Amygdala (tissue), 56 donors: ENCODE data around the gene NDUFA11.
A peak's percentile ranks its signal among the peaks of the same experiment; 100 is the strongest.
"Not testable (repeated sequence)": the region's sequence is repeated elsewhere in the genome, so short reads cannot be mapped to it uniquely, and the experiment has no call there.

ENCODE experiments used
- DNase-seq, 56 donors: peaks; one replicate each; lab custom pipeline; 2025; lab: John Stamatoyannopoulos, UW

The NDUFA11 gene

DNA sequence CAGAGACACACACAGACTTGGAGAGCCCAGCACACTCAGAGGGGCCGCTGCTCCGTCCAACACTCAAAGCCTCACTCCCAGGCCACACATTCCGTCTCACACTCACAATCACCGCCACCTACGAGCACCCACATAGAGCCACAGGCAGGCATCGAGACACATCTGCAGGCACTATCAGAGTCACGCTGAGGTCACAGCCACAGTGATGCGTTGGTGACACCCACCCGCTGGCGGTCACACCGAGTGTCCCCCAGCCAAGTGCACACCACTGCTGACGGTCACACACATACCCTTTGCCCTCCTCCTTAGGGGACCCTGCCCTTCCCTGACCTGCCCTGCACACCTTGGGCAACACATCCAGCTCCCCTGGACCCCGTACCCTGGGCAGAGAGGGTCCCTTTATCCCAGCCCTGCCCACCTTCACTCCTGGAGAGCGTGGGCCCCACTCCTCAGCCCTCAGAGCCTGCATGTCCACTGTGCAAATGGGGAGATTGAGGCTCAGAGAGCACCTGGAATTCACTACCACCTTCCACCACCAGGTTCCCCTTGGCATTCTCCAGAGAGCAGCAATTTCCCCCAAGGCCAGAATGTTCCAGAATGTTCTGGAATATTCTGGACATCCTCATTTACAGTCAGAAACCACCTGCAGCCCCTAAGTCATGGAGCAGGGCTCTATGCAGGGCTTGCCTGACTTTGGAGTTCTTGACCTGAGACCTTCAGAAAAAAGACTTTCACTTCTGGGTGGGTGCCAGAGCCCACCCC lies 38.7 kb downstream of the NDUFA11 start:
- no peak for DNase-seq

DNA sequence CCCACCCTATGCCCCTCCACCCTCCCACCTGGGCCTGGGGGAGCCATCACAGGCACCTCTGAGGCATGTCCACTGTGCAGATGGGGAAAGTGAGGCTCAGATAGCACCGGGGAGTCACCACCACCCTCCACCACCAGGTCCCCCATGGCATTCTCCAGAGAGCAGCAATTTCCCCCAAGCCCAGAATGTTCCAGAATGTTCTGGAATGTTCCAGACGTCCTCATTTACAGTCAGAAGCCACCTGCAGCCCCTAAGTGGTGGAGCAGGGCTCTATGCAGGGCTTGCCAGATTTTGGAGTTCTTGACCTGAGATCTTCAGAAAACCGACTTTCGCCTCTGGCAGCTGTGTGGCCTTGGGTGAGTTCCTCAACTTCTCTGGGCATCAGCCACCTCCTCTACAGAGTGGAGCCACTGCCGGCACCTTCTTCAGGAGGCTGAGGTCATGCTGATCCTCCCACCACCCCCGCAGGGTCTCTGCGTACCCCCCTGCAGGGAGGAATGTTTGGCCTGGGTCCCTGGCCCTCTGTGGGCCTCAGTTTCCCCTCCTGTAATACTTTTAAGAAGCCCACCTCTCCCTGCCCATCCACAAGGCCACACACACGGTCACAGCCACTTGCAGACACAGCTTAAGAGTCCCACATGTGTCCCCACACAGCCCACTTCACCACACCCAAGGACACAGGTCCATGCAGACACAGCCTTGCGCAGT lies 39.4 kb downstream of the NDUFA11 start:
- DNase-seq, result peak in 2 of 56 donors; percentile 5 to 10

DNA sequence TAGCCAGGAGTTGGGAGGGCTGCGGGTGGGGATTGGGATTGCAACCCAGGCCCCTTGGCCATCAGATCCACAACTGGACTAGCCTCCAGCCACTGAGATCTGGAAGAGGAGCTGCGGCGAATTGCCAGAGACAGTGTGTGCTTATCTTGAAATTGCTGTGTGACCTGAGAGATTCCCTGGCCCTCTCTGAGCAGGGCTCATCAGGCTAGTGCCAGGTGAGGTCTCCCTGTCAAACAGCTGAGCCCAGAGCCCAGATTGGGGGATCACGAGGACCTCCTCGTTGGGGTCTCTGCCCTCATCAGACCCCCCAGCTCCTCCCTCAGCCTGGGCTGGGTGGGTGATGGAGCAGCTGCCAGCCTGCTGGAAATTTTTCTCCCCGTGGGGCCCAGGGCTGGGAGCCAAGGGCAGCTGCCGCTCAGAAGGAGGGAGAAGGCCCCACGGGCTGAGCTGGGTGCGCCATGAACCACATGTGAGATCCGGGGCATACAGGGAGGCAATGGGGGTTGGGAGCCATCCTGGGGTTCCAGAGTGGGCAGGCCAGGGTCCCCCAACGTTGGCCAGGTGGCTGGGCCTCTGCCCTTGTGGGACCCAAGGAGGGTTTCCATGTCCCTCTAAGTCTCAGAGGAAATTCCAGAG lies 40.4 kb downstream of the NDUFA11 start:
- DNase-seq, result no peak

DNA sequence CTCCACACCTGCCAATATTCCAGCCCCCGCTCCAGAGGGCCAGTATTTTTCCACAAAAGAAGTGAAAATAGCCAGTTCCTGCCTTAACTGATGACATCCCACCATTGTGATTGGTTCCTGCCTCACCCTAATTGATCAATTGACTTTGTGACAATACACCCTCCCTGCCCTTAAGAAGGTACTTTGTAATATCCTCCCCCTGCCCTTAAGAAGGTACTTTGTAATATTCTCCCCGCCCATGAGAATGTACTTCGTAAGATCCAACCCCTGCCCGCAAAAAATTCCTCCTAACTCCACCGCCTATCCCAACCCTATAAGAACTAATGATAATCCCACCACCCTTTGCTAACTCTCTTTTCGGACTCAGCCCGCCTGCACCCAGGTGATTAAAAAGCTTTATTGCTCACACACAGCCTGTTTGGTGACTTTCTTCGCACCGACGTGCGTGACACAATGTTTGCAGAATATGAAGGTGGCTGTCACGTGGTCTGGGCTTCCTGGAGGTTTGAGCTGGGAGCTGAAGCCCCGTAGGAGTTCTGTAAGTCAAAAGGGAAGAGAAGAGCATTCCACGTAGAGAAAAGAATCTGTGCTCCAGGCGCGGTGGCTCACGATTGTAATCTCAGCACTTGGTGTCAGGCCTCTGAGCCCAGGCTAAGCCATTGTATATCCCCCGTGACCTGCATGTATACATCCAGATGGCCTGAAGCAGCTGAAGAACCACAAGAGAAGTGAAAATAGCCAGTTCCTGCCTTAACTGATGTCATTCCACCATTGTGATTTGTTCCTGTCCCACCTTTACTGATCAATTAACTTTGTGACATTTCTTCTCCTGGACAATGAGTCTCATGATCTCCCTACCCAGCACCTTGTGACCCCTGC lies 46.1 kb downstream of the NDUFA11 start:
- no peak for DNase-seq

DNA sequence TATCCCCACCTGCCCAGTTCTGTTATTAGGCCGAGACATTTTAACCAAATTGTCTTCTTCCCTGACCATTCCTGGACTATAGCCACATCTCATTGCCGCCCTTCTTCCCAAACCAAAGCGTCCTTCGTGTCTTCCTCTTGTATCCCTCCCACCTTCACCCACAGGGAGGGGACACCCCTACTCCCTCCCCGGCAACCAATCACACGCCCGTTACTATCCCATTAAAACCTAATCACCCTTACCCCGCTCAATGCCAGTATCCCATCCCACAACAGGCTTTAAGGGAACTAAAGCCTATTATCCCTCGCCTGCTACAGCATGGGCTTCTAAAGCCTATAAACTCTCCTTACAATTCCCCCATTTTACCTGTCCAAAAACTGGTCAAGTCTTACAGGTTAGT lies 48.4 kb downstream of the NDUFA11 start:
- not testable (repeated sequence) for DNase-seq

DNA sequence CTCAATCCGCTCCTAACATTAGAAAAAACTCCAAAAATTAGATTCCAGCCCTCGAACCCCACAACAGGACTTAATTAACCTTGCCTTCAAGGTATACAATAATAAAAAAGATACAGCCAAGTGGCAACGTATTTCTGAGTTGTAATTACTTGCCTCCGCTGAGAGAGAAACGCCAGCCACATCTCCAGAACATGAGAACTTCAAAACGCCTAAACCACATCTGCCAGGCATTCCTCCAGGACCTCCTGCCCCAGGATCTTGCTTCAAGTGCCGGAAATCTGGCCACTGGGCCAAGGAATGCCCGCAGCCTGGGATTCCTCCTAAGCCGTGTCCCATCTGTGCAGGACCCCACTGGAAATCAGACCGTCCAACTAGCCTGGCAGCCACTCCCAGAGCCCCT lies 49.5 kb downstream of the NDUFA11 start:
- DNase-seq, result not testable (repeated sequence)

DNA sequence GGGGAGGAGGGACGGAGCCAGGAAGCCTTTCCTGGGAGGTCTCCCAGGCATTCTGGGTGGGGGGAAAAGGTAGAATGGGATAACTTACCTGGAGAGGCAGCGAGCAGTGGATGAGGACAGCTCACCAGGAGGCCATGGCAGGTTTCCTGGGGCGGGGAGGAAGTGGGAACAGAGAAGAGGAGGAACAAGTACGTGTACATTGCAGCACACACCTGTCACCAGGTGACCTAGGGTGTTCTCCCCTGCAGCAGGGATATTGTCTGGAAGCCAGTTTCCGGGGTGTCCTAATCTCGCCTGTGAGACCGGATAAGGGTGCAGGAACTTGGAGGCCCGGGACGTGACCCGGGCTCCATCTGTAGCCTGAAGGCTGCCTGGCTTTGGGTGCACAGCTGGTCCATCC lies 52.3 kb downstream of the NDUFA11 start, which contains the start of gene FUT3:
FUT3 (minus strand) TSS at position 148 of the 400 bp plus-strand sequence.
- no peak for DNase-seq

DNA sequence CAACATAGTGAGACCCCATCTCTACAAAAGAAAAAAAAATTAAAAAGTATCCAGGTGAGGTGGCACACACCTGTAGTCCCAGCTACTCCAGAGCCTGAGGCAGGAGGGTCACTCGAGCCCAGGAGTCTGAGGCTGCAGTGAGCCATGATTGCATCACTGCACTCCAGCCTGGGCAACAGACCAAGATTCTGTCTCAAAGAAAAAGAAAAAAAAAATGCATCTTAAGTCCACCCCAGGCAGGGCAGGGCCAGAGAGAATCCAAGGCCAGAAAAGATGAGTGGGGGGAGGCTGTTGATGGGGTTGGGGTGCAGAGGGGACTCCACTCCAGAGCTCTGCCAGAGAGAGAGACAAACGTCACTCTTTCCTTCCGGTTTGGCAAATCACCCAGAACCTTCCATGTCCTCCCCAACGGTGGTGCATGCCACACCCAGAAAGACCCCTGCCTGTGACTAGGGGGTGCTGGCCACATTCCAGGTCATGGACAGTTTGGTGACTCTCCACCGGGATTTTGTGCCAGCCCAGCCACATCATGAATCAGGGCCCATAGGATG lies 52.8 kb downstream of the NDUFA11 start:
- DNase-seq, result peak in 2 of 56 donors; percentile 0 to 21

DNA sequence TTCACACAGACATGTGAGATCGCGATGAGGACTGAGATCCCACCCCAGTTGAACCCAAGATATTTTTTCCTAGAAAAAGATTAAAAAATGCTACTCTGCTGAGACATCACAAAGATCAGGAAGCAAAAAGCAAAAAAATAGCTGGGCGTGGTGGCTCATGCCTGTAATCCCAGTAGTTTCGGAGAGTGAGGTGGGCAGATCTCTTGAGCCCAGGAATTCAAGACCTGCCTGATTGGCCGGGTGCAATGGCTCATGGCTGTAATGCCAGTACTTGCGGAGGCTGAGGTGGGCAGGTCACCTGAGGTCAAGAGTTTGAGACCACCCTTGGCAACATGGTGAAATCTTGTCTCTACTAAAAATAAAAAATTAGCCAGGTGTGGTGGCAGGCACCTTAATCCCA lies 53.4 kb downstream of the NDUFA11 start:
- DNase-seq, result no peak

DNA sequence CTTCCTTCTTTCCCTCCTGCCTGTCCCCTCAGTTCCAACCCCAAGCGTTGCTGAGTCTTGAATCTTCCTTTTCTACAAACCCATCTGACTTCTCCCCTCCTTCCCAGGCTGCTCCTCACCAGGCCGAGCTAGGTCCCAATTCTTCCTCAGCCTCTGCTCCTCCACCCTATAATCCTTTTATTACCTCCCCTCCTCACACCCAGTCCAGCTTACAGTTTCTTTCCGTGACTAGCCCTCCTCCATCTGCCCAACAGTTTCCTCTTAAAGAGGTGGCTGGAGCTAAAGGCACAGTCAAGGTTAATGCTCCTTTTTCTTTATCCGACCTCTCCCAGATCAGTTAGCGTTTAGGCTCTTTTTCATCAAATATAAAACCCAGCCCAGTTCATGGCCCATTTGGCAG lies 55.0 kb downstream of the NDUFA11 start:
- not testable (repeated sequence) for DNase-seq

DNA sequence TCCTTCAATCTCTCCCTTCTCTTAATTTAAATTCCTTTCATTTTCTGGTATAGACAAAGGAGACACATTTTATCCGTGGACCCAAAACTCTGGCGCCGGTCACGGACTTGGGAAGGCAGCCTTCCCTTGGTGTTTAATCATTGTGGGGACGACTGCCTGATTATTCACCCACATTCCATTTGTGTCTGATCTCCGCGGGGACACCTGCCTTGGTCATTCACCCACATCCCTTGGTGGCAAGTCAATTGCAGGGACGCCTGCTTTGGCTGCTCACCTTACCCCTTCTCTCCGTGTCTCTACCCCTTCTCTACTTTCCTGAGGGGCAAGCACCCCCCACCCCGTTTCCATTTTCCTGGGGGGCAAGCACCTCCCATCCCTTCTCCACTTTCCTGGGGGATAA lies 55.7 kb downstream of the NDUFA11 start:
- not testable (repeated sequence) for DNase-seq
